ENCODE measurements around the gene CISD2. TPM values are rescaled to one million over a fixed set of nuclear protein-coding genes. Genes with fewer than 3 reads are reported as not detected.

Gene CISD2, protein sequence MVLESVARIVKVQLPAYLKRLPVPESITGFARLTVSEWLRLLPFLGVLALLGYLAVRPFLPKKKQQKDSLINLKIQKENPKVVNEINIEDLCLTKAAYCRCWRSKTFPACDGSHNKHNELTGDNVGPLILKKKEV
- 20.0 and 27.9 TPM in 2 replicates for total RNA-seq

DNA sequence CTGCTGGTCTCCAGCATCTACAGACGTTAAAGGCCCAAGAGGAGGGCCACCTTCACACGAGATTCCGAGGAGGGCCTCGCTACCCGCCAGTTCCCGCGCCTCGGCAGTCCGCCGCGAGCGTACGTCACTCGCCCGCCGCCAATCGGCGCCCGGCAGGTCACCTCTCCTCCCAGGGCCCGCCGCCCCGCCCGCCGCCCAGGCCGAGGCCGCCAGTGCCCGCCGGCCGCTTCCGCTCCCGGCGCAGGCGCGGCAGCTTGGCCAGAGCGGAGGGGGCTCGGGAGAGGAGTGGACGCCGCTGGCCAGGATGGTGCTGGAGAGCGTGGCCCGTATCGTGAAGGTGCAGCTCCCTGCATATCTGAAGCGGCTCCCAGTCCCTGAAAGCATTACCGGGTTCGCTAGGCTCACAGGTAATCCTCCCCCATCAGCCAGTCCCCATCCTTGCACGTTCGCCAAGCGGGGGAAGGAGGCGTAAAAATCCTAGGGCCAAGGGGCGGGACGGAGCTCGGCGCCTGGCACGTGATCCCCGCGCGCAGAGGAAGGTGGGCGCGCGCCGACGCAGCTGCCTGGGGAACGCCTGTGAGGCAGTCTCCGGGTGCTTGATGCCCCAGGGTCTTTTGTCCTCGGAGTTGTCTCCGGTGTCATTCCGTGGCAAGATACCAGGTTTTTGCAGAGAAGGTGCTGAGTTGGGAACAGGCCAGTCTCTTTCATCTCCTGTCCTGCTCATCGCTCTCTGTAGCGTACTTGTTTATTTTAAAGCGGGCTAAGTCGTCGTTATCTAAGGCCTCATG is at the start of gene CISD2:
Gene CISD2, plus strand, starts transcription at position 212 of the 788 bp plus-strand sequence. Its CDS starts 93 bp downstream, at position 305.

DNA sequence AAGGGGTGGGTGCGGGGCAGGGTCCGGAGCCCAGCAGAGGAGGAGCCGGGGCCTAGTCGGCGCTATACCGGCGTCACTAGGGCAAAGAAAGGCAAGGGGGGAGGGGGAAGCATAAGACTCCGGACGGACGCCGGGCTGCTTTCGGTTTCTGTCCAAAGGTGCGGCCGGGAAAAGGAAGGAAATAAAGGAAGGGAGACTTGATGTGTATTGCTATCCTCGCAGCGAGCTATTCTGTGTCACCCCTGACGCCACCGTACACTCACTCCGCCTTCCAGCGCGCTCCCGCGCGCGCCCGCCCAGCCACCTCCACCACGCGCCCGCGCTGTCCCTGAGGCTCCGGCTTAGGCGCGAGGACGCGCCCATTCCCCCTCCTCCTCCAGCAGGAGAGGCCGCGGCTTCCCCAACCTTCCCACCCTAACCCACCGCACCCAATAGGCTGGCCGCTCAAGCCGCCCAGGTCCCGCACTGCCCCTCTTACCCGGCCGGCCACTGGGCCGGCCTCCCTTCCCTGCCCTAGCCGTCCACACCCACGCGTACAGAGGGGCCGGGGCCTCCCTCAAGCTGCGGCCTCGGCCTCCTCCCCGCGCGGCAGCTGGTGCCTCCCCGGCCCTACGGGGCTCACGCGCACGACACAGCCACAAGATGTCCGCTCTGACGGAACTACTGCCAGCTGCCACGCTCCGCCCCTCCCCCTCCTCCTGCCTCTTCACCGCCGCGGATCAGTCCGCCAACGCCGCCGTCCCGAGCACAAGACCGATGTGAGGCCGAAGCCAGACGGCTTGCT is 41.7 kb upstream of the CISD2 start, which contains the start of gene UBE2D3:
Gene UBE2D3, minus strand, starts transcription at position 662 of the 784 bp plus-strand sequence. CDS start 1,043 bp downstream, outside the sequence.

Other genes starting within 250 kb of the CISD2 start
- gene MANBA, start 108.0 kb upstream of the CISD2 start, total RNA-seq = 19.6 and 25.3 TPM in 2 replicates
- 341 and 484 TPM in 2 replicates for gene UBE2D3, start 41.4 kb upstream of the CISD2 start, total RNA-seq
- gene SLC9B1, start 150.7 kb downstream of the CISD2 start, total RNA-seq = 4.7 TPM in 1 of 2 replicates, not detected in the other
- 9.8 and 10.3 TPM in 2 replicates for gene SLC9B2, start 207.8 kb downstream of the CISD2 start, total RNA-seq
- 31.8 and 57.6 TPM in 2 replicates for gene BDH2, start 230.8 kb downstream of the CISD2 start, total RNA-seq